ENCODE results near the gene OR5B2. TPM values are rescaled to one million over a fixed set of nuclear protein-coding genes. Genes with fewer than 3 reads are reported as not detected.

The OR5B2 gene
- not detected in 2 replicates for total RNA-seq

- no peak for DNase-seq (ENCODE audit: low read depth)
These were observed at the start of gene OR5B2 for GRCh38 chr11:58428021-58428420. OR5B2 (minus strand) TSS chr11:58428121; CDS start chr11:58423261, 4,860 bp downstream.

GRCh38 chr11:58471892-58472291, 44.0 kb upstream of the OR5B2 start:
- no peak overlapping the region for H3K4me3 ChIP-seq (ENCODE audit: low read depth, low read length)
- DNase-seq (ENCODE audit: low read depth): no peak
- no peak for TF ChIP-seq CTCF (conservative IDR thresholded peaks at IDR 0.05; ENCODE audit: low read depth, low read length)

More at GRCh38 chr11:58428021-58428420, at the start of gene OR5B2:
- TF ChIP-seq CTCF (conservative IDR thresholded peaks at IDR 0.05; ENCODE audit: low read depth, low read length): no peak
- no peak within 1 kb of the TSS for H3K4me3 ChIP-seq (ENCODE audit: low read depth, low read length)

GRCh38 chr11:58466293-58466692, 38.4 kb upstream of the OR5B2 start:
- DNase-seq (ENCODE audit: low read depth): no peak
- H3K4me3 ChIP-seq (ENCODE audit: low read depth, low read length): no peak overlapping the region
- no peak for TF ChIP-seq CTCF (conservative IDR thresholded peaks at IDR 0.05; ENCODE audit: low read depth, low read length)

GRCh38 chr11:58465690-58466089, 37.8 kb upstream of the OR5B2 start:
- no peak for DNase-seq (ENCODE audit: low read depth)
- no peak for TF ChIP-seq CTCF (conservative IDR thresholded peaks at IDR 0.05; ENCODE audit: low read depth, low read length)
- H3K4me3 ChIP-seq (ENCODE audit: low read depth, low read length): no peak overlapping the region

- no peak for TF ChIP-seq CTCF (conservative IDR thresholded peaks at IDR 0.05; ENCODE audit: low read depth, low read length)
- H3K4me3 ChIP-seq (ENCODE audit: low read depth, low read length): no peak overlapping the region
- DNase-seq (ENCODE audit: low read depth): no peak
These were observed 23.7 kb upstream of the OR5B2 start for GRCh38 chr11:58451585-58451984.

GRCh38 chr11:58446294-58446693, 18.4 kb upstream of the OR5B2 start:
- no peak for TF ChIP-seq CTCF (conservative IDR thresholded peaks at IDR 0.05; ENCODE audit: low read depth, low read length)
- DNase-seq (ENCODE audit: low read depth): no peak
- H3K4me3 ChIP-seq (ENCODE audit: low read depth, low read length): no peak overlapping the region

- no peak for TF ChIP-seq CTCF (conservative IDR thresholded peaks at IDR 0.05; ENCODE audit: low read depth, low read length)
- no peak for DNase-seq (ENCODE audit: low read depth)
- no peak overlapping the region for H3K4me3 ChIP-seq (ENCODE audit: low read depth, low read length)
These were observed 16.4 kb upstream of the OR5B2 start for GRCh38 chr11:58444300-58444699.
